Raji (cell line): ENCODE results near the gene DNAJB11.
A peak's percentile ranks its signal among the peaks of the same experiment; 100 is the strongest.

Experiments
- POLR2A ChIP-seq: IDR thresholded peaks from 2 replicates; pipeline ENCODE4 v1.6.1; 2011; ENCODE audit warnings: low read depth, low read length, control low read depth; ENCODE audit not compliant: insufficient read depth

DNAJB11 gene

DNA sequence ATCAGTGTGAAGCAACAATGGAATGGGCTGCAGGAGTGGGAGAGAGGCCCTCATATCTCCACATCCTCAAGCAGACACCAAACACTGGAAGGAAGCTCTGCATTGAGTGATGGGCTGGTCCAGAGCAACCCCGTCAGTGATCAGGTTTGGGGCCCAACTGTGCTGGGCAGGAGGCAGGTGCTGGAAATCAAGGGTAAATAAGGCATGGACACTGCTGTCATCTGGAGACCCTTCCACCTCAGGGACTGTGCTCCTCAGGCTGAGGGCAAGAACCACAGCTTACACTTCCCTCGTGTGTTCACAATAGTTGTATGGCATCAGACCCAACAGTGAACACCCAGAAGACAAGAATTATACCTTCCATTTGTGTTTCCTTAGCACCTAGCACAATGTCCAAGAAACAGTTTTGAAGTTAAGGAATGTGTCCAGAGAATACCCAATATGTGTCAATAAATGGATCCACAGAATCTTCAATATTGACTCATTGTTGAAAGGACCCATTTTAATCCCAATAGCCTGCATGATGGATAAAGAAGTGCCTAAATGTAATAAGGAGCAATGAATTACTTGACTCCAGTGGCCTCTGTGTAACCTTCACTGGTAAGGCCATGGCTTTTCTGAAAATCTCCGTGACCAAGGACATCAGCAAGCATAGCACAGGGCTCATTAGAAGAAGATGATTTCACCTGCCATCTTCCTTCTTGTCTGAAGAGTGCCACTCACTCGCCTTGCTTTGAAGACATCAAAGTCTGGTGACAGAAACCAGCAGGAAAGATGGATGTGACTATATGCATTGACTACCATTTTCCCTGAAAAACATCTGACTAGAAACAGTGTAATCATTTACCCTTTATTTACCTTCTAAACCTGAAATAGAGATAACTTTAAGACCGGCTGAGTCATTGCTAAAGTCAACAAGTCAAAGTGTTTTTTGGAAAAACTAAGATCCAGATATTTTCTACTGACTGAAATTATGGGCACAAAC, 35.3 kb downstream of the DNAJB11 start:
- no peak for TF ChIP-seq POLR2A

DNA sequence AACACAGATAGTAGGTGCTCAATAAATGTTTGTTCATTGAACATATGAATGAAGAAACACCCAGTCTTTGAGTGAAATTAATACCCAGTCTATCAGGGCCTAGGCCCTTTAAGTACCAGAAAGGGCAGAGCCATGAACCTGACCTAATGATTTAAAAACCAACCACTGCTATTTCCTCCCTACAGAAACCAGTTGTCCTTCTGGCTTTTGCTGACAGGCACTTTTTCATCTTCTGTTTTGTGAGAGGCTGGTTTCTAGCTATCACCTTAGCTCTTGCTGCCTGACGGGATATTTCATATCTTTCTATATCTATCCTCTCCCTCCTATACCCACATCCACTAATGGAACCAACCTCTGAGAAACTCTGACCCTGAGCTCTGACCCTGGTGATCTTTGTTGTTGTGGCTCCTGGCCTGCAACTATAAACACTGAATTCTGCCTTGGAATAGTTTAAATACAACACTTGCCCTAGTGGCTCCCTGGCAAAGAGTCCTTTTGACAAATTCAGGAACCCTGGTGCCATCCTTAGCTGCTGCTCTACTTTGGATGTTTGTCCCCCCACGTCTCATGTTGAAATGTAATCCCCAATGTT, 38.2 kb downstream of the DNAJB11 start:
- no peak for TF ChIP-seq POLR2A

DNA sequence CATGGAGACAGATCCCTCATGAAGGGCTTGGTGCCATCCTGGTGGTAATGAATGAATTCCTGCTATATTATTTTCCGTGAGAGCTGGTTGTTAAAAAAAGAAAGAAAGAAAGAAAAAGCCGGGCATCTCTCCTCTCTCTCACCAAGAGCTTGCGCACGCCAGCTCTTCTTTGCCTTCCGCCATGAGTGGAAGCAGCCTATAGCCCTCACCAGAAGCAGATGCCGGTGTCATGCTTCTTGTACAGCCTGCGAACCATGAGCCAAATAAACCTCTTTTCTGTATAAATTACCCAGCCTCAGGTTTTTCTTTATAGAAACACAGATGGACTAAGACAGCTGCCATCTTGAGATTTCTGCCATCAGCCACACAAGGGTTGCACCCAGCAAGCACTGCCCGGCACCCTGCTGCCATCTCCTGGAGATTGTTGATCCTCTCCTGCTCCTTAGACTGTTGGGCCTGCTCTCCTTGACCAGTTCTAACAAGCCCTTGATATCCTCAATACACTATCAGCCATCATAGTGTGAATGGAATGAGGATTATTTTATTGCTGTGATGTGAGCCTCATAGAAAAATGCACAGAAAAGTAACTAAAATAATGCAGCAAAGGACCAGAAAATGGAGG, 38.8 kb downstream of the DNAJB11 start:
- no peak for TF ChIP-seq POLR2A

GRCh38 chr3:186612065-186612464, 41.5 kb downstream of the DNAJB11 start:
- no peak for TF ChIP-seq POLR2A

DNA sequence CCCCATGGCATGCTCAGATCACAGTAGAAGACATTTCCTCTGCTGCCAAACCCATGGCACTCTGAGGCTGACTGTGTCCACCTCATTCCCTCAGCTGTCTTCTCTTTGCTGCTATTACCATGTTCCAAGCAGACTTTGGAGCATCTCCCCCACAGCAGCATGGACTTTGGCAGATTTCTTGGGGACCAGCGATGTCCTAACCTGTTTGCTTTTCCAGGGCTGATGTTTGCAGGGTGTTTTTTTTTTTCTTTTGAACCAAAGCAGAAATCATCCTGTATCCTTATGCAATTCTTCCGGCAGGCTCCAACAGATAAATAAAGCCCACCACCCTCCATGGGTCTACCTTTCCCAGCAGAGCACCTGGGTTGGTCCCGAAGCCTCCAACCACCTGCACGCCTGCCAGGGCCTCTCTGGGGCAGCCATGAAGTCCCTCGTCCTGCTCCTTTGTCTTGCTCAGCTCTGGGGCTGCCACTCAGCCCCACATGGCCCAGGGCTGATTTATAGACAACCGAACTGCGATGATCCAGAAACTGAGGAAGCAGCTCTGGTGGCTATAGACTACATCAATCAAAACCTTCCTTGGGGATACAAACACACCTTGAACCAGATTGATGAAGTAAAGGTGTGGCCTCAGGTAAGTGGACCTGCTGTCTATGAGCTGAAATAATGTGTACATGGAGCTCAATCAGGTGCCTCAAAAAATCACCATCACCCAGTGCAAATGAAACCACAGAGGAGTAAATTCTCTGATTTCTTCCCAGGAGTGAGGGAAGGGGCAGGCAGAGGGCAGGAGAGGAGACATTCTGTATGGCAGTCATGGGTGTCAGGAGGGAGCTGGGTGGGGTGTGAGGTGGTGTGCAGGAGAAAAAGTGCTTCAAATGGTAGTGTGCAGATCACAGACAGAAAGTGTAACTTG, 42.5 kb downstream of the DNAJB11 start, which contains the start of gene AHSG:
Gene AHSG (plus strand): TSS at position 340 of the 916 bp plus-strand sequence. CDS start 82 bp downstream, at position 422.
- no peak for TF ChIP-seq POLR2A

DNA sequence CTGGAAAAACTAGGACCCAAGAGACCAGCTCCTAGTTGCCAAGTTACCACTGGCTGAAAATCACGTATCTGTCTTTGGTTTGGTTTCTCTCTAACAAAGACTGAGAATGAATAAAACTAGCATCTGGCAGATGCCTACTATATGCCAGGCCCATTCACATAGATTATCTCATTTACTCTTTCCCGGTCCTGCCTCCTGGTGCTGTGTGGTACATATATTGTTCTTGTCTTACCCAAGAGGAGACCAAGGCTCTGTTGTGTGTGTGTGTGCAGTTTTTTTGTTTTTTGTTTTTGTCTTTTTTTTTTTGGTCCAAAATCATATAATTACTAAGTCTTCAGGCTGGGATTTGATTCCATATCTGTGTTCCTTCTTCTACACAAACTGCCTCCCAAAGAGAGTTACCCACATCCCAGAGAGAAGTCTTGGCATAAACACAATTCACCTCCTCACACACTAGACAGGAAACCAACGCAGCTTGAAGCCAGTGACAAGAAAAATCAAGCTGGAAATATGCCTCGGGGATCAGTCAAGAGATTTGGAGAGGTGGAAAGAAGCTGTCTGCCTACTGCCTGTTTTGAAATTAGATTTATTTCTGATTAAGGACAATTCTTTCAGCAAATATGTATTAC, 43.2 kb downstream of the DNAJB11 start:
- no peak for TF ChIP-seq POLR2A

- TF ChIP-seq POLR2A: no peak
These were observed 43.7 kb downstream of the DNAJB11 start for GRCh38 chr3:186614266-186614596.

- TF ChIP-seq POLR2A: no peak
These were observed 44.3 kb downstream of the DNAJB11 start for GRCh38 chr3:186614597-186615483.

GRCh38 chr3:186616299-186616617, 45.7 kb downstream of the DNAJB11 start:
- no peak for TF ChIP-seq POLR2A

DNA sequence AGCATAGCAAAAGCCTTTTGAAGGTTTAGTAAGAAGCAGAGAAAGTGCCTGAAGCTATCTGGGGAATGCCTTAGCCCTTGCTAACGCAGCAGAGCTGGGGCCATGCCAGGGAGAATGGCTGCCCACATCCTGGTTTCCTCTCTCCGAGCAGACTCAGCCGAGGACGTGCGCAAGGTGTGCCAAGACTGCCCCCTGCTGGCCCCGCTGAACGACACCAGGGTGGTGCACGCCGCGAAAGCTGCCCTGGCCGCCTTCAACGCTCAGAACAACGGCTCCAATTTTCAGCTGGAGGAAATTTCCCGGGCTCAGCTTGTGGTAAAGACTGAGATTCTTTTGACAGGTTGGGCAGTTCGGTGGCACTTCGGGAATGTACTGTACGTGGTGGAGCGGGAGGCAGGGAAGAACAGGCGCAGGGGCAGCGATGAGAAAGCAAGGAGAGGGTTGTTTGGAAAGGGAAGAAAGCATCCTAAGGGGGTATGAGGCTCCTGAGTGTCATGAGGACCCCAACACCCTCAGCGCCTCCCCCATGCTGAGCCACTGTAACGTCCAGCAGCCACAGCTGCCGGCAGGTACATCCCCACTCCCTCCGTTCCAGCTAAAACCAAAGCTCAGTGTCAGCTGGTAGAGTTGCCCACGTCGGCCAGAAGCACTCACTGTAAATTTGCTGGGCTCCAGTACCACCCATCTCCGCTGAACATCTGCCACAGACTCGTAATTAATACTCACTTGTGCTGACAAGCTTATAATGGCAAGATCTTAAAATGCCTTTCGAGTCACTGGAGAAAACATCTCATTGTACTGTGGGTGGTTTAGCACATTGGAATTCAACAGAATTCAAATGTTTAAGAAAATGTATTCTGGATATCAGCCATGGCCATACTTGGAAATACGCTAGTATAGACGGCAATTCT, 46.8 kb downstream of the DNAJB11 start:
- 0 out of 2 replicates have a peak, but pooled peaks have one; percentile 32 for TF ChIP-seq POLR2A

DNA sequence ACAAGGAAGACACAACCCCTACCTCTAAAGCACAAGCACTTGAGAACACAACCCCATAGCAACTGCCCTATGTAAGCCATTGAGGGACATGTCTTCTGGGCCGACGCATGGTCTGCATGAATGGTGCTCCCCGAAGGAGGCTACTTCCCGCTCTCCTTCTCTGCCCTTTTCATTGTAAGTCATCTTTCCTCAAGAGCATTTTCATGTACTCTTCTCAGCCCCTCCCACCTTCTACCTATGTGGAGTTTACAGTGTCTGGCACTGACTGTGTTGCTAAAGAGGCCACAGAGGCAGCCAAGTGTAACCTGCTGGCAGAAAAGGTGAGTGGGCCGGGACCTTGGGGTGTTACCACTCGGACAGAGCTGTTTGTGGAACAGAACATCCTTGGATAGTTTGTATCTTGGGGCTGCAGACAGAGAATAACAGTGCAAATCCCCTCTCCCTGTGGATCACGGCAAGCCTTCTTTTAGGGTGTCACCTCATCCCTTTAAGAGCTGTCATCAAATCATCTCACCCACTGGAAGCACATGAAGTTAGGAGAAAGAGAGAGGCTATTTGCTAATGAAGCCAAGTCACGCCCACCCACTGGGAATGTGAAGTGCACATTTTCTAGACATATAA, 47.9 kb downstream of the DNAJB11 start:
- no peak for TF ChIP-seq POLR2A

DNA sequence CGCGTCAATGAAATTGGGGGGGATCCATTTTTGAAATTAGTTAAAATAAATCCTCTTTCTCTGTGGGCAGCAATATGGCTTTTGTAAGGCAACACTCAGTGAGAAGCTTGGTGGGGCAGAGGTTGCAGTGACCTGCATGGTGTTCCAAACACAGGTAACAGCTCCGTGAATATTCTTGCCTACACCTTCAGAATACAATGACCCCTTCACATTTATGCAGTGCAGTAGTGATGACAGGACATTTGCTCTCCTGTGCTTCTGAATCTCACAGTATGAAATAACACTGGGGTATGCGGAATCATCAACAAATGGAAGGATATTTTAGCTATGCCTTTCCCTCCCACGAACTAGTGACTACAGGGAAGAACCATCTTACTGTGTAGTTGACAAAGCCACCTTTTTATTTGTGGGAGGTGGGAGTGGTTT, 49.3 kb downstream of the DNAJB11 start:
- TF ChIP-seq POLR2A: no peak
